CD4-positive, CD25-positive, alpha-beta regulatory T cell (primary cell): Measurements from ENCODE around the gene ARMC10. TPM values are rescaled to one million over a fixed set of nuclear protein-coding genes. Genes with fewer than 3 reads are reported as not detected.
A peak's percentile ranks its signal among the peaks of the same experiment; 100 is the strongest.

ENCODE experiments used
- ATAC-seq, 2 donors: fragments of 150-1000 bp; cut with Tn5 transposase; one replicate each; pipeline ENCODE4 v1.10.0; 2021; ENCODE audit warnings: low read depth in 2 of 2, moderate number of reproducible peaks in 2 of 2, moderate library complexity in 1 of 2
- DNase-seq, 3 donors: peaks; one replicate each; pipeline versions ENCODE4 v3.0.0 to v3.0.0-alpha.2; 2012 to 2022; ENCODE audit warnings: mixed read lengths in 1 of 3
- H3K27ac ChIP-seq: one replicate; pipeline ENCODE4 v1.7.0; 2013; ENCODE audit warnings: mild to moderate bottlenecking, low read length; ENCODE audit not compliant: insufficient read depth, poor library complexity, severe bottlenecking
- H3K27me3 ChIP-seq: one replicate; pipeline ENCODE4 v1.7.0; 2013; ENCODE audit warnings: low read length; ENCODE audit not compliant: control insufficient read depth, insufficient read depth
- H3K36me3 ChIP-seq: one replicate; pipeline ENCODE4 v1.7.0; 2013; ENCODE audit warnings: mild to moderate bottlenecking, low read length, moderate library complexity; ENCODE audit not compliant: control insufficient read depth, insufficient read depth
- H3K4me1 ChIP-seq: 2 replicates; pipeline ENCODE4 v1.7.0; 2013; ENCODE audit warnings: mild to moderate bottlenecking, low read length; ENCODE audit not compliant: insufficient read depth, control insufficient read depth, poor library complexity, severe bottlenecking
- H3K4me3 ChIP-seq: one replicate; pipeline ENCODE4 v1.7.0; 2013; ENCODE audit warnings: low read depth, mild to moderate bottlenecking, low read length, moderate library complexity
- H3K9me3 ChIP-seq, 2 experiments: 1 replicate in 1 of 2; 2 replicates in 1 of 2; pipeline ENCODE4 v1.7.0; 2013; ENCODE audit warnings: low read length in 2 of 2, mild to moderate bottlenecking in 1 of 2, moderate library complexity in 1 of 2; ENCODE audit not compliant: control insufficient read depth in 2 of 2
- H3K27ac Mint-ChIP-seq, 3 donors: one replicate each; pipeline ENCODE4 v1.8.0; 2020 to 2022; ENCODE audit warnings: mild to moderate bottlenecking in 3 of 3, mixed read lengths in 3 of 3, moderate library complexity in 2 of 3
- H3K27me3 Mint-ChIP-seq: one replicate; pipeline ENCODE4 v1.8.0; 2022; ENCODE audit warnings: mild to moderate bottlenecking, mixed read lengths
- H3K36me3 Mint-ChIP-seq: one replicate; pipeline ENCODE4 v1.8.0; 2020; ENCODE audit warnings: mixed read lengths
- H3K4me1 Mint-ChIP-seq, 4 donors: one replicate each; pipeline ENCODE4 v1.8.0; 2020 to 2022; ENCODE audit warnings: mixed read lengths in 4 of 4, mild to moderate bottlenecking in 1 of 4
- H3K4me3 Mint-ChIP-seq, 4 donors: one replicate each; pipeline ENCODE4 v1.8.0; 2020 to 2022; ENCODE audit warnings: mild to moderate bottlenecking in 4 of 4, mixed read lengths in 4 of 4, moderate library complexity in 3 of 4
- H3K9me3 Mint-ChIP-seq, 7 donors: one replicate each; pipeline ENCODE4 v1.8.0; 2020 to 2022; ENCODE audit warnings: mixed read lengths in 7 of 7, mild to moderate bottlenecking in 3 of 7, moderate library complexity in 2 of 7
- polyA plus RNA-seq, 4 donors: library from polyadenylated mRNA; unstranded; fragments of 300-500 nt; fragmentation: Illumina TruSeq; gene quantifications; one replicate each; pipeline ENCODE4 v1.2.3, GENCODE V29; 2021
- total RNA-seq: library from RNA; stranded (reverse); gene quantifications from one replicate; pipeline ENCODE4 v1.2.3, GENCODE V29; 2022

ARMC10 gene
- total and polyA plus RNA-seq, 5 donors from 2014 or later, result 16.3 to 51.2 (median 42.6) TPM

DNA sequence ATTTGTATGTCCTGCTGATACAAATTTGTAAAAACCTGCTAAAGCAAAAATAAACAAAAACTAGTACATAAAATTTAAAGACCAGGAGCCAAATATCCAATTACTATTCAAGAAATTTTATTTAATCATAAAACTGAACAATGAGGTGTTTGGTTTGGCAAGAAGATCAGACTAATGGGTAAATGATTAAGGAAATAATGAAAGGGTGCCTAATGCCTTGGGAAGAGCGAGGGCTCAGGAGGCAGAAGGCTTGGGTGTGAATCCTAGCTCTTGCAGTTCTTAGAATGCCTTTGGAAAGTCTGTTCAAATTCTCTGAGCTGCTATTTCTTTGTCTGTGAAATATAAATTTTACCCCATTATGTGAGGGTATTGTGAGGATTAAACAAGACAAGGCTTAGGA, 41.6 kb downstream of the ARMC10 start:
- H3K4me1 ChIP-seq, result no peaks in the 10 kb centered on the region
- no peaks in the 10 kb centered on the region for H3K27me3 ChIP-seq
- H3K9me3 ChIP-seq, result no peaks in the 10 kb centered on the region
- no peak for DNase-seq
- no peak for ATAC-seq
- H3K36me3 ChIP-seq, result peaks cover 35% of the 10 kb centered on the region
- H3K27ac ChIP-seq, result no peak overlapping the region
- no peak overlapping the region for H3K4me3 ChIP-seq
- peak overlapping the region in 1 of 3 donors; percentile 32 for H3K27ac Mint-ChIP-seq
- peaks cover 40% of the 10 kb centered on the region for H3K36me3 Mint-ChIP-seq
- peaks cover 0 to 9% (median 3%) of the 10 kb centered on the region in 4 donors for H3K4me1 Mint-ChIP-seq
- H3K4me3 Mint-ChIP-seq, result no peak overlapping the region
- H3K27me3 Mint-ChIP-seq, result peaks cover under 1% of the 10 kb centered on the region
- peaks cover 0 to 5% (median 1%) of the 10 kb centered on the region in 7 donors for H3K9me3 Mint-ChIP-seq

GRCh38 chr7:103116991-103117390, 42.1 kb downstream of the ARMC10 start:
- peak overlapping the region in 1 of 3 donors; percentile 32 for H3K27ac Mint-ChIP-seq
- Histone ChIP-seq H3K4me3 (no peak overlapping the region), H3K27me3 (no peaks in the 10 kb centered on the region), H3K4me1 (no peaks in the 10 kb centered on the region), H3K9me3 (no peaks in the 10 kb centered on the region), H3K36me3 (peaks cover 36% of the 10 kb centered on the region), H3K27ac (no peak overlapping the region)
- peaks cover 4% of the 10 kb centered on the region for H3K27me3 Mint-ChIP-seq
- no peak overlapping the region for H3K4me3 Mint-ChIP-seq
- ATAC-seq, result no peak
- H3K9me3 Mint-ChIP-seq, result peaks cover 0 to 5% (median 1%) of the 10 kb centered on the region in 7 donors
- no peak for DNase-seq
- peaks cover 0 to 13% (median 3%) of the 10 kb centered on the region in 4 donors for H3K4me1 Mint-ChIP-seq
- peaks cover 40% of the 10 kb centered on the region for H3K36me3 Mint-ChIP-seq

GRCh38 chr7:103117465-103117864, 42.5 kb downstream of the ARMC10 start:
- no peak overlapping the region for H3K4me3 ChIP-seq
- Mint-ChIP-seq H3K27me3 (peaks cover 4% of the 10 kb centered on the region), H3K4me1 (peaks cover 0 to 13% (median 4%) of the 10 kb centered on the region in 4 donors), H3K36me3 (peaks cover 40% of the 10 kb centered on the region), H3K4me3 (no peak overlapping the region), H3K27ac (no peak overlapping the region), H3K9me3 (peaks cover 0 to 5% (median 1%) of the 10 kb centered on the region in 7 donors)
- ATAC-seq (no peak), DNase-seq (no peak)
- H3K27me3 ChIP-seq, result no peaks in the 10 kb centered on the region
- no peaks in the 10 kb centered on the region for H3K9me3 ChIP-seq
- H3K27ac ChIP-seq, result no peak overlapping the region
- H3K4me1 ChIP-seq, result no peaks in the 10 kb centered on the region
- H3K36me3 ChIP-seq, result peaks cover 41% of the 10 kb centered on the region

- Mint-ChIP-seq H3K4me3 (no peak overlapping the region), H3K27me3 (peaks cover 4% of the 10 kb centered on the region), H3K9me3 (no peaks in the 10 kb centered on the region), H3K27ac (no peak overlapping the region), H3K36me3 (peaks cover 33% of the 10 kb centered on the region), H3K4me1 (peaks cover 0 to 8% (median 5%) of the 10 kb centered on the region in 4 donors)
- DNase-seq (no peak), ATAC-seq (no peak)
- H3K27me3 ChIP-seq, result no peaks in the 10 kb centered on the region
- peaks cover 40% of the 10 kb centered on the region for H3K36me3 ChIP-seq
- no peaks in the 10 kb centered on the region for H3K4me1 ChIP-seq
- no peak overlapping the region for H3K27ac ChIP-seq
- H3K4me3 ChIP-seq, result no peak overlapping the region
- no peaks in the 10 kb centered on the region for H3K9me3 ChIP-seq
These were observed 44.9 kb downstream of the ARMC10 start for GRCh38 chr7:103119791-103120291.

- Mint-ChIP-seq H3K36me3 (peaks cover 33% of the 10 kb centered on the region), H3K27ac (no peak overlapping the region), H3K27me3 (peaks cover 4% of the 10 kb centered on the region), H3K9me3 (no peaks in the 10 kb centered on the region), H3K4me3 (no peak overlapping the region), H3K4me1 (peaks cover 0 to 7% (median 4%) of the 10 kb centered on the region in 4 donors)
- H3K27ac ChIP-seq, result no peak overlapping the region
- H3K4me1 ChIP-seq, result no peaks in the 10 kb centered on the region
- no peaks in the 10 kb centered on the region for H3K9me3 ChIP-seq
- peaks cover 39% of the 10 kb centered on the region for H3K36me3 ChIP-seq
- ATAC-seq (no peak), DNase-seq (no peak)
- H3K27me3 ChIP-seq, result no peaks in the 10 kb centered on the region
- no peak overlapping the region for H3K4me3 ChIP-seq
These were observed 45.4 kb downstream of the ARMC10 start for GRCh38 chr7:103120362-103120761.

GRCh38 chr7:103121641-103122040, 46.7 kb downstream of the ARMC10 start:
- H3K4me3 Mint-ChIP-seq, result no peak overlapping the region
- H3K27me3 ChIP-seq, result no peaks in the 10 kb centered on the region
- peaks cover 0 to 7% (median 4%) of the 10 kb centered on the region in 4 donors for H3K4me1 Mint-ChIP-seq
- peak overlapping the region in 2 of 3 donors; percentile 5 to 35 for H3K27ac Mint-ChIP-seq
- H3K27me3 Mint-ChIP-seq, result peaks cover 4% of the 10 kb centered on the region
- no peak overlapping the region for H3K27ac ChIP-seq
- H3K4me3 ChIP-seq, result no peak overlapping the region
- no peak for DNase-seq
- H3K36me3 ChIP-seq, result peaks cover 43% of the 10 kb centered on the region
- ATAC-seq, result no peak
- H3K4me1 ChIP-seq, result no peaks in the 10 kb centered on the region
- no peaks in the 10 kb centered on the region for H3K9me3 ChIP-seq
- no peaks in the 10 kb centered on the region for H3K9me3 Mint-ChIP-seq
- H3K36me3 Mint-ChIP-seq, result peaks cover 36% of the 10 kb centered on the region

GRCh38 chr7:103123529-103123928, 48.6 kb downstream of the ARMC10 start:
- no peak for DNase-seq
- Histone ChIP-seq H3K9me3 (no peaks in the 10 kb centered on the region), H3K36me3 (peaks cover 55% of the 10 kb centered on the region), H3K4me1 (no peaks in the 10 kb centered on the region), H3K27me3 (no peaks in the 10 kb centered on the region), H3K27ac (no peak overlapping the region), H3K4me3 (no peak overlapping the region)
- H3K27ac Mint-ChIP-seq, result no peak overlapping the region
- peaks cover 50% of the 10 kb centered on the region for H3K36me3 Mint-ChIP-seq
- H3K4me1 Mint-ChIP-seq, result peaks cover 0 to 7% (median 4%) of the 10 kb centered on the region in 4 donors
- no peak for ATAC-seq
- no peaks in the 10 kb centered on the region for H3K9me3 Mint-ChIP-seq
- H3K4me3 Mint-ChIP-seq, result no peak overlapping the region
- peaks cover 4% of the 10 kb centered on the region for H3K27me3 Mint-ChIP-seq

- no peak overlapping the region for H3K4me3 Mint-ChIP-seq
These were observed 49.6 kb downstream of the ARMC10 start for GRCh38 chr7:103124429-103124979.

More at GRCh38 chr7:103124429-103124979, 49.6 kb downstream of the ARMC10 start:
- Histone ChIP-seq H3K36me3 (peaks cover 54% of the 10 kb centered on the region), H3K27me3 (no peaks in the 10 kb centered on the region), H3K4me1 (no peaks in the 10 kb centered on the region), H3K4me3 (no peak overlapping the region), H3K27ac (no peak overlapping the region), H3K9me3 (no peaks in the 10 kb centered on the region)
- DNase-seq (no peak), ATAC-seq (no peak)
- no peaks in the 10 kb centered on the region for H3K9me3 Mint-ChIP-seq
- peaks cover 4% of the 10 kb centered on the region for H3K27me3 Mint-ChIP-seq
- H3K4me1 Mint-ChIP-seq, result peaks cover 0 to 7% (median 3%) of the 10 kb centered on the region in 4 donors
- peaks cover 49% of the 10 kb centered on the region for H3K36me3 Mint-ChIP-seq
- no peak overlapping the region for H3K27ac Mint-ChIP-seq
